COLO668 (cell line): ENCODE results near the gene ERP27.

Experiments
- DNase-seq: peaks from one replicate; lab custom pipeline; 2025; ENCODE audit not compliant: unreplicated experiment; lab: John Stamatoyannopoulos, UW

Gene ERP27

DNA sequence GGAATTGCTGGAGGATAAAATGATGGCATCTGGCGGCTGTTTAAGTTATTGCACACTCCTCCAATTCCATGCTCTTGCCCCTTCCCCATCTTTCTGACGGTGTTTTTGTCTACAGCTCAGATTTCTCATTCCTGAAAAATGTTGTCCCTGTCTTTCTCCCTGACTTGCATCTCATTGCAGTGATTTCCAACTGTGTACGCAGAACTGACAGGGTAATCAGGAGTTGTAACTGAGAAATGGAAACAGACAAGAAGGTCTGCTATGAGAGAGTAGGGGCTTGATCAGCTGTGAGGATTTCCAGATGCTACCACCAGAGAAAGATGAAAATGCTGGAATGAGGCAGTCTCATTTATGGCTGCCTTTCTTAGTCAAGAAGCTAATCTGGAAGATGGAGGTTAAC, 1.3 kb downstream of the ERP27 start:
- DNase-seq = no peak

- DNase-seq = no peak
These were observed 2.0 kb downstream of the ERP27 start for GRCh38 chr12:14936224-14936861.

DNA sequence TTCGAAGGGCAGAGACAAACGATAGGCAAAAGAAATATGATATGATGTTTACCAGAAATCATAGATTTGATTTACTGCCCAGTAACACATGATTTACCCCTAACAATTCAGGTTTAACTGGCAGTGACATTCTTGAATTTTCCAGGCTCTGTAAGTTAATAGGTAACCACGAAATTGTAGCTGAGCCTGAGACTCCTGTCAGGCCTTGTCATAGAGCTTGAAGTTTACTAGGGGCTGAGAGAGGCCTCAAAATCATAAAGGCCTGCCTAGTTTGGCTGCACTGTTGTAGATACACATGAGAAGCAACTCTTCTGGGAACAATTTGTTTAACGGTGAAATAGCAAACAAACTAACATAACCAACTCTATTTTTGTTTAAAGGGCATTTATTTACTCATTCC, 3.3 kb downstream of the ERP27 start:
- no peak for DNase-seq

- DNase-seq = no peak
These were observed 3.8 kb downstream of the ERP27 start for GRCh38 chr12:14934511-14934910.

DNA sequence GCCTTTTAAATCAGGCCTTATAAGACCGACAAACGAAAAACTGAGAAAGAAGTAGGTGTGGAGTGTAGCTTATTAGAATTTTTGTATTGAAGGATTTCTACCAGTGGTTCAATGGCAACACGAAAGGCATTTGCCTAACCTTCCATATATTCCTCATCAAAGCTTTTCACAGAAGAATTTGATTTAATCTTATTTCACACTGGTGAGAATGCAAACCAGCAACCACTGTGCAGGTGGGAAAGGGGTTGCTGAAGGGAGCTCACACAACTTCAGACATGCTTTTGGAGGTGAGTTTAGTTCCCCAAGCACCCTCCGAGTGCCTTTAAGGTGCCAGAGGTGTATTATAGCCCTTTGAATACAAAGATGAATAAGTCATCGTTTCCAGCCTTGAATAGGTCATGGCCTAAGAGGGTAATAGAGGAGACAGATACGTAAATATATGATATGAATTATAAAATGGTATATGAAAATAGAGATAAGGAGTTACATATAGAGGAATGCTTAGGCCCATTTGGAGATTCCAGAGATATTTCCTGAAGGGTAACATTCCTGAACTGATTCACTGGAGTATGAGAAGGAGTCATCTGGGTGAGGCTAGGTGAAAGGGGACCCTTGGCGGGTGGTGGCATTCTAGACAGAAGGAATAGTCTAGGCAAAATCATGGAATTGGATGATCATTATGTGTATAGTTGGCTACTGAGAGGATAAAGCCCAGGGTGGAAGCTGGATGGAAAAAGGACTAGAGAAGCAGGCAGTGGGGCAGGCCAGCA, 6.4 kb downstream of the ERP27 start:
- DNase-seq = no peak

- DNase-seq = no peak
These were observed 7.0 kb downstream of the ERP27 start for GRCh38 chr12:14931359-14931758.

- no peak for DNase-seq
These were observed 8.0 kb downstream of the ERP27 start for GRCh38 chr12:14930299-14930698.

- DNase-seq = no peak
These were observed 9.4 kb downstream of the ERP27 start for GRCh38 chr12:14928931-14929330.

GRCh38 chr12:14927267-14927666, 11.1 kb downstream of the ERP27 start:
- DNase-seq = no peak

DNA sequence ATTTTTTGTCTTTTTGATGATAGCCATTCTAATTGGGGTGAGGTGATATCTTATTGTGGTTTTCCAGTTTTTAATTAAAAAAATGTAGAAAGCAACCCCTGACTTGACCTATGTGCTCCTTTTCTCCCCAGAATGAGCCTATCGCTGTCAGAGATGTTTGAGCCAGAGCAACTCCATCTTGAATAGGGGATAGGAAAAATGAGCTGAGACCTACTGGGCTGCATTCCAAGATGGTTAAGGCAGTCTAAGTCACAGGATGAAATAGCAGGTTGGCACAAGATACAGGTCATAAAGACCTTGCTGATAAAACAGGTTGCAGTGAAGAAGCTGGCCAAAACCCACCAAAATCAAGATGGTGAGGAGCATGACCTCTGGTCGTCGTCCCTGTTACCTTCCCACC, 13.8 kb downstream of the ERP27 start:
- DNase-seq = no peak

DNA sequence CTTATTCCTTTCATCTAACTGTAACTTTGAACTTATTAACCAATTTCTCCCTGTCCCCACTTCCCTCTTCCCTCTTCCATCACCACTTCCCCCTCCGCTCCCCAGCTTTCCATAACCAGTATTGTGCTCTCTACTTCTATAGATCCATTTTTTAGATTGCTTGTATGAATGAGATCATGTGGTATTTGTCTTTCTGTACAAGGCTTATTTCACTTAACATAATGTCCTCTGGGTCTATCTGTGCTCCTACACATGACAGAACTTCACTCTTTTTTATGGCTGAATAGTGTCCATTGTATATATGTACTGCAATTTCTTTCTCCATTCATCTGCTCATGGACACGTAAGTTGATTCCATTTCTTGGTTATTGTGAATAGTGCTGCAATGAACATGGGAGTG, 14.4 kb downstream of the ERP27 start:
- no peak for DNase-seq

- DNase-seq = no peak
These were observed 17.1 kb downstream of the ERP27 start for GRCh38 chr12:14921218-14921617.

- no peak for DNase-seq
These were observed 17.7 kb downstream of the ERP27 start for GRCh38 chr12:14920475-14921126.

- no peak for DNase-seq
These were observed 18.9 kb downstream of the ERP27 start for GRCh38 chr12:14919455-14919854.

GRCh38 chr12:14915736-14916135, 22.6 kb downstream of the ERP27 start:
- DNase-seq = no peak

DNA sequence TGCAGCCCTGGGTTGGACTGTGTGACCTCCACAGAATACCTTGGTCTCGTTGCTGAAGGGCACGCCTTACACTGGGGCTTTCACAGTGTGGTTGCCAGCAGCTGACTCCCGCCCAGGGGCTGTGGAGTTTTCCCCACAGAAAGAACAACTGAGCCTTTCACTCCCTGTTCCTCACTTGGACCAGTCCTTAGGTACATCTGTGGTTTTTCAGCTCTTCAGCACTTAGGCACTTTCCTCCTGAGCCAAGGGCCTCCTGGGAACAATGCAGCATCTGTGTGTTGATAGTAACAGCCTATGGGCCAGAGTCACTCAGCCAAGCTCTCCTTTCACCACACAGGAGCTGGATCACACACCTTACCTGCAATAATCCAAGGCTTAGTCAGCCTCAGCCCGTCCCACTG, 25.0 kb downstream of the ERP27 start:
- DNase-seq = no peak

DNA sequence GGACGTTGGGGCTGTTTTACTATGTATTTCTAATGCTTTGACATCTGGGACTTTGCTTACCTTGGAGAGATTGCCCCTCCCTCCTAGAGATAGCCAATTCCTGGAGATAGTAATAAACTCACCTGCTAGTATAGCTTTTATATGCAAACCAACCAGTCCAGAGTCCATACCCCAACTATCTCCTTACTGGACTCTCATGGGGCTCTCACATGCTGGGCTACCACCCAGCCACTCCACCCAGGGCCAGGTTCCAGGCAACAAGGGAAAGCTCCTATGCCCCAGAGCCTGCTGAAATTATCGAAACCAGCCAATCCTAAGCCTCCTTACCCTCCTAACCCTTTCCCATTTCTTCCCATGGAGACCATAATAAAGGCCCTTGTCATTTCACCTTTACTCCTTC, 27.2 kb downstream of the ERP27 start:
- DNase-seq = no peak

- no peak for DNase-seq
These were observed 28.0 kb downstream of the ERP27 start for GRCh38 chr12:14910090-14910915.

- DNase-seq = no peak
These were observed 30.4 kb downstream of the ERP27 start for GRCh38 chr12:14907953-14908352.

DNA sequence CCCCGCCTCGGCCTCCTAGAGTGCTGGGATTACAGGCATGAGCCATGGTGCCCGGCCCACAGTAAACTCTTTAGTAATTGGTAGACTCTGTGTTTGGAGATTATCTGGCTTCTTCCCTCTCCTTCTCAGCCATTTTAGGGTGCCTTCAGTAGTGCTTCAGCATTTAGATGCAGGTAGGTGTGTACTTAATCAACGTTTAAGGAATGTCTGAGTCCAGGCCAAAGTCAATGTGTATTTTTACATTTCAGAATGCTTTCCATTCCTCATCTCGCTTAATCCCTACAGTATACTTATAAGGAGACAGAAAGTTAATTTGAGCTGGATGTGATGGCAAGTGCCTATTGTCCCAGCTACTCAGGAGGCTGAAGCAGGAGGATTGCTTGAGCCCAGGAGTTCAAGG, 32.2 kb downstream of the ERP27 start:
- DNase-seq = no peak

DNA sequence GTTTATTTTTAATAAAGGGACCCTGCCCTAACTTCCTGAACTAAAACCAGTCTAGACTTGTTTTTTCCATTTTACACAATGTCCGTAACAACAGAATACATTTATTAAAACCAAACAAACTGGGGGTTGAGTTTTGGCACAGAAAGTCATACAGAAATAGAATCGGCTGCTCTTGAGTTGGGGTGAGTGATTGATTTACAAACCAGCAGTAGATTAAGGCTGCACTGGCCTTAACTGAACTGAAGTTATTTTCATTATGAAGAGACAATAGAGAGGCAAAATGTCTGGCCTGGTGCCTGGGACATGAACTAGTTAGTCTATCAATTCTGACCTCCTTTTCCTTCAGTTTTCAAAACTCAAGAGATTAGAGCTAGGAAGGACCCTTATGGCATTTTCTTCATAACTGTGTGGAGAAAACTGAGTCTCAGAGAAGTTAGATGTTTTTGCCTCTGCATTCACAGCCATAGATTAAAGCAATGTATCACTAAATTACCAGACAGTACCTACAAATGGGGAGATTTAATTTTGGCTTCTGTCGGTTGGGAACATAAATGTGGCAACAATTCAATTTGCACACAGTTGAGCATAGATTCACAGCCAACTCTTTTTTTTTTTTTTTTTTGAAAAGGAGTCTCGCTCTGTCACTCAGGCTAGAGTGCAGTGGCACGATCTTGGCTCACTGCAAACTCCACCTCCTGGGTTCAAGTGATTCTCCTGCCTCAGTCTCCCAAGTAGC, 32.9 kb downstream of the ERP27 start:
- DNase-seq = no peak
